Peyer's patch (tissue), 4 donors: ENCODE results near the gene DTD2. TPM values are rescaled to one million over a fixed set of nuclear protein-coding genes. Genes with fewer than 3 reads are reported as not detected.
"Not testable (repeated sequence)": the region's sequence is repeated elsewhere in the genome, so short reads cannot be mapped to it uniquely, and the experiment has no call there.

ENCODE experiments used
- DNase-seq, 3 donors: peaks; one replicate each; pipeline ENCODE4 v3.0.0-alpha.2; 2017 to 2019
- H3K27ac ChIP-seq, 4 donors: fragments of 200-600 bp; sonication (generic); one replicate each; pipeline ENCODE4 v1.5.1; 2016 to 2019
- H3K27me3 ChIP-seq, 2 donors: fragments of 200-600 bp; sonication (generic); one replicate each; pipeline ENCODE4 v1.5.1; 2019
- H3K36me3 ChIP-seq, 3 donors: fragments of 200-600 bp; sonication (generic); one replicate each; pipeline ENCODE4 v1.5.1; 2016 to 2019
- H3K4me1 ChIP-seq, 4 donors: fragments of 200-600 bp; sonication (generic); one replicate each; pipeline ENCODE4 v1.5.1; 2016 to 2019
- H3K4me3 ChIP-seq, 4 donors: fragments of 200-600 bp; sonication (generic); 1 replicate in 3 of 4; 2 replicates in 1 of 4; pipeline ENCODE4 v1.5.1; 2016 to 2019; ENCODE audit warnings: mild to moderate bottlenecking in 1 of 4
- H3K9me3 ChIP-seq, 4 donors: fragments of 200-600 bp; sonication (generic); one replicate each; pipeline ENCODE4 v1.5.1; 2016 to 2019; ENCODE audit warnings: mild to moderate bottlenecking in 1 of 4
- CTCF ChIP-seq, 6 experiments: fragments of 450-650 bp in 4 of 6; fragments of 200-600 bp in 2 of 6; sonication (generic) in 1 of 6; IDR thresholded peaks; one replicate each; pipeline ENCODE4 v1.5.1; 2017 to 2019; ENCODE audit warnings: antibody characterized with exemption in 6 of 6, mild to moderate bottlenecking in 3 of 6, moderate library complexity in 1 of 6
- POLR2A ChIP-seq, 2 donors: fragments of 450-650 bp; IDR thresholded peaks; one replicate each; pipeline ENCODE4 v1.5.1; 2017; ENCODE audit warnings: antibody characterized with exemption in 2 of 2, mild to moderate bottlenecking in 2 of 2, moderate library complexity in 2 of 2
- total RNA-seq, 4 donors: library from RNA; depleted of rRNA; stranded (reverse); fragments of >200 nt; gene quantifications; one replicate each; pipeline ENCODE4 v1.1.0, GENCODE V29; 2016

The DTD2 gene
- total RNA-seq, 4 donors from 2014 or later, result 15.7 to 24.4 (median 18.9) TPM

- Histone ChIP-seq H3K27me3 (no peaks in the 10 kb centered on the region), H3K4me3 (no peak overlapping the region), H3K36me3 (no peaks in the 10 kb centered on the region), H3K27ac (no peak overlapping the region), H3K9me3 (no peaks in the 10 kb centered on the region), H3K4me1 (no peaks in the 10 kb centered on the region)
- no peak for TF ChIP-seq CTCF (IDR thresholded peaks at IDR 0.05)
- no peak for TF ChIP-seq POLR2A (IDR thresholded peaks at IDR 0.05)
- DNase-seq, result no peak
These were observed 19.0 kb upstream of the DTD2 start for GRCh38 chr14:31476131-31476866.

- no peaks in the 10 kb centered on the region for H3K4me1 ChIP-seq
- H3K27me3 ChIP-seq, result no peaks in the 10 kb centered on the region
- H3K36me3 ChIP-seq, result no peaks in the 10 kb centered on the region
- no peak for DNase-seq
- no peak for TF ChIP-seq CTCF (IDR thresholded peaks at IDR 0.05)
- no peak for TF ChIP-seq POLR2A (IDR thresholded peaks at IDR 0.05)
- H3K9me3 ChIP-seq, result no peaks in the 10 kb centered on the region
- H3K27ac ChIP-seq, result no peak overlapping the region
- H3K4me3 ChIP-seq, result no peak overlapping the region
These were observed 9.2 kb upstream of the DTD2 start for GRCh38 chr14:31466554-31466953.

- H3K27ac ChIP-seq, result no peak overlapping the region
- H3K36me3 ChIP-seq, result no peaks in the 10 kb centered on the region
- TF ChIP-seq CTCF (IDR thresholded peaks at IDR 0.05) (no peak), POLR2A (IDR thresholded peaks at IDR 0.05) (no peak)
- DNase-seq, result no peak
- no peaks in the 10 kb centered on the region for H3K4me1 ChIP-seq
- no peaks in the 10 kb centered on the region for H3K9me3 ChIP-seq
- H3K27me3 ChIP-seq, result no peaks in the 10 kb centered on the region
- H3K4me3 ChIP-seq, result no peak overlapping the region
These were observed 7.8 kb upstream of the DTD2 start for GRCh38 chr14:31465111-31465510.

GRCh38 chr14:31462450-31462849 lies 5.1 kb upstream of the DTD2 start:
- H3K4me1 ChIP-seq, DNase-seq, H3K36me3 ChIP-seq, H3K4me3 ChIP-seq, H3K27ac ChIP-seq, H3K27me3 ChIP-seq, H3K9me3 ChIP-seq: not testable (repeated sequence)

- H3K9me3 ChIP-seq, result no peaks in the 10 kb centered on the region
- H3K36me3 ChIP-seq, result no peaks in the 10 kb centered on the region
- H3K4me1 ChIP-seq, result peaks cover 0 to under 1% (median 0%) of the 10 kb centered on the region in 4 donors
- H3K27ac ChIP-seq, result no peak overlapping the region
- TF ChIP-seq POLR2A (IDR thresholded peaks at IDR 0.05) (no peak), CTCF (IDR thresholded peaks at IDR 0.05) (no peak)
- H3K27me3 ChIP-seq, result no peaks in the 10 kb centered on the region
- no peak overlapping the region for H3K4me3 ChIP-seq
- no peak for DNase-seq
These were observed 4.2 kb upstream of the DTD2 start for GRCh38 chr14:31461545-31461944.

GRCh38 chr14:31457665-31458659 lies 656 bp upstream of the DTD2 start:
- Histone ChIP-seq H3K27me3 (no peaks in the 10 kb centered on the region), H3K9me3 (no peaks in the 10 kb centered on the region), H3K27ac (peak overlapping the region; percentile 76 to 89 (median 86)), H3K4me1 (peaks cover 0 to 5% (median 2%) of the 10 kb centered on the region in 4 donors), H3K36me3 (no peaks in the 10 kb centered on the region), H3K4me3 (peak overlapping the region; percentile 69 to 77 (median 74))
- TF ChIP-seq CTCF (IDR thresholded peaks at IDR 0.05) (no peak), POLR2A (IDR thresholded peaks at IDR 0.05) (no peak)
- DNase-seq, result no peak
